GM12891 (cell line): ENCODE results near the gene PCMTD2.
"Not testable (repeated sequence)": the region's sequence is repeated elsewhere in the genome, so short reads cannot be mapped to it uniquely, and the experiment has no call there.

ENCODE experiments used
- PAX5 ChIP-seq: IDR thresholded peaks from 2 replicates; pipeline ENCODE4 v1.6.1; 2011; ENCODE audit warnings: low read length, moderate library complexity, mild to moderate bottlenecking; ENCODE audit not compliant: insufficient read depth, severe bottlenecking
- POLR2A ChIP-seq: IDR thresholded peaks from 2 replicates; pipeline ENCODE4 v1.6.1; 2011; ENCODE audit warnings: low read depth, low read length, control low read depth
- POLR2AphosphoS5 ChIP-seq: IDR thresholded peaks from 2 replicates; pipeline ENCODE4 v1.6.1; 2011; ENCODE audit warnings: low read depth, low read length, control low read depth
- SPI1 ChIP-seq: IDR thresholded peaks from 2 replicates; pipeline ENCODE4 v1.6.1; 2011; ENCODE audit warnings: low read depth, low read length, control low read depth
- TAF1 ChIP-seq: IDR thresholded peaks from 2 replicates; pipeline ENCODE4 v1.6.1; 2011; ENCODE audit warnings: low read depth, low read length, control low read depth

- not testable (repeated sequence) for TF ChIP-seq POLR2A, POLR2AphosphoS5, TAF1, SPI1, PAX5
Observed at GRCh38 chr20:64315884-64316283, 60.3 kb downstream of the PCMTD2 start.
